ENCODE results near the gene SDHAF2.

Gene SDHAF2

GRCh38 chr11:61472282-61472681, 42.4 kb downstream of the SDHAF2 start:
- DNase-seq (ENCODE audit: low read depth) = no peak
- H3K4me3 ChIP-seq (ENCODE audit: control insufficient read depth, low read depth, low read length) = no peak overlapping the region
- TF ChIP-seq CTCF (IDR thresholded peaks at IDR 0.05; ENCODE audit: control insufficient read depth, insufficient read depth, low read depth, low read length, missing control alignments) = no peak

GRCh38 chr11:61472868-61473267, 42.9 kb downstream of the SDHAF2 start:
- no peak for TF ChIP-seq CTCF (IDR thresholded peaks at IDR 0.05; ENCODE audit: control insufficient read depth, insufficient read depth, low read depth, low read length, missing control alignments)
- DNase-seq (ENCODE audit: low read depth) = no peak
- H3K4me3 ChIP-seq (ENCODE audit: control insufficient read depth, low read depth, low read length) = no peak overlapping the region

GRCh38 chr11:61473370-61474012, 43.6 kb downstream of the SDHAF2 start:
- H3K4me3 ChIP-seq (ENCODE audit: control insufficient read depth, low read depth, low read length) = no peak overlapping the region
- DNase-seq (ENCODE audit: low read depth) = no peak
- no peak for TF ChIP-seq CTCF (IDR thresholded peaks at IDR 0.05; ENCODE audit: control insufficient read depth, insufficient read depth, low read depth, low read length, missing control alignments)

- no peak for TF ChIP-seq CTCF (IDR thresholded peaks at IDR 0.05; ENCODE audit: control insufficient read depth, insufficient read depth, low read depth, low read length, missing control alignments)
- DNase-seq (ENCODE audit: low read depth) = no peak
- H3K4me3 ChIP-seq (ENCODE audit: control insufficient read depth, low read depth, low read length) = no peak overlapping the region
Observed at GRCh38 chr11:61474013-61474643, 44.2 kb downstream of the SDHAF2 start.

- DNase-seq (ENCODE audit: low read depth) = no peak
- TF ChIP-seq CTCF (IDR thresholded peaks at IDR 0.05; ENCODE audit: control insufficient read depth, insufficient read depth, low read depth, low read length, missing control alignments) = no peak
- no peak overlapping the region for H3K4me3 ChIP-seq (ENCODE audit: control insufficient read depth, low read depth, low read length)
Observed at GRCh38 chr11:61475433-61475832, 45.5 kb downstream of the SDHAF2 start.

- H3K4me3 ChIP-seq (ENCODE audit: control insufficient read depth, low read depth, low read length) = no peak overlapping the region
- no peak for TF ChIP-seq CTCF (IDR thresholded peaks at IDR 0.05; ENCODE audit: control insufficient read depth, insufficient read depth, low read depth, low read length, missing control alignments)
- no peak for DNase-seq (ENCODE audit: low read depth)
Observed at GRCh38 chr11:61476371-61476770, 46.4 kb downstream of the SDHAF2 start.

All from AG09309 (cell line).